ENCODE measurements around the gene MGAT5.

DNA sequence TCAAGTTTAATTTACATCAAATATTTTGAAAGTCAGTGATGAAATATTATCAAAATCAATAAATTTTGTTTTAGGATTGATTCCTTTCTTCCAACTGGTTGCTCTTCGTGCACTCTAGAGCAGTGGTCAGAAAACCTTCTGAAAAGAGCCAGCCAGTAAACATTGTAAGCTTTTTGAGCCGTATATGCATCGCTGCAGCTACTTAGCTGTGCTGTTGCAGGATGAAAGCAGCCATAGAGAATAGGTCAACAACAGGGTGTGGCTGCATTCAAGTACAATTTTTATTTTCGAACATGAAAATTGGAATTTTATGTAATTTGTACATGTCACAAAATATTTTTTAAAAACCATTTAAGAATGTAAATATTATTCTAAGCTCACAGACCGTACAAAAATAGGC is 94.9 kb downstream of the MGAT5 start:
- TF ChIP-seq, protein P1, sequence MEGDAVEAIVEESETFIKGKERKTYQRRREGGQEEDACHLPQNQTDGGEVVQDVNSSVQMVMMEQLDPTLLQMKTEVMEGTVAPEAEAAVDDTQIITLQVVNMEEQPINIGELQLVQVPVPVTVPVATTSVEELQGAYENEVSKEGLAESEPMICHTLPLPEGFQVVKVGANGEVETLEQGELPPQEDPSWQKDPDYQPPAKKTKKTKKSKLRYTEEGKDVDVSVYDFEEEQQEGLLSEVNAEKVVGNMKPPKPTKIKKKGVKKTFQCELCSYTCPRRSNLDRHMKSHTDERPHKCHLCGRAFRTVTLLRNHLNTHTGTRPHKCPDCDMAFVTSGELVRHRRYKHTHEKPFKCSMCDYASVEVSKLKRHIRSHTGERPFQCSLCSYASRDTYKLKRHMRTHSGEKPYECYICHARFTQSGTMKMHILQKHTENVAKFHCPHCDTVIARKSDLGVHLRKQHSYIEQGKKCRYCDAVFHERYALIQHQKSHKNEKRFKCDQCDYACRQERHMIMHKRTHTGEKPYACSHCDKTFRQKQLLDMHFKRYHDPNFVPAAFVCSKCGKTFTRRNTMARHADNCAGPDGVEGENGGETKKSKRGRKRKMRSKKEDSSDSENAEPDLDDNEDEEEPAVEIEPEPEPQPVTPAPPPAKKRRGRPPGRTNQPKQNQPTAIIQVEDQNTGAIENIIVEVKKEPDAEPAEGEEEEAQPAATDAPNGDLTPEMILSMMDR (IDR thresholded peaks at IDR 0.05) = no peak
- no peak for TF ChIP-seq POLR2A (IDR thresholded peaks at IDR 0.05)

Data from uterus (tissue), 2 donors.